GM19238 (cell line): ENCODE data around the gene KCNK1.

Source experiments
- DNase-seq: peaks from one replicate; pipeline ENCODE4 v3.0.0; 2011; ENCODE audit warnings: low spot score; ENCODE audit not compliant: insufficient read length

The KCNK1 gene

DNA sequence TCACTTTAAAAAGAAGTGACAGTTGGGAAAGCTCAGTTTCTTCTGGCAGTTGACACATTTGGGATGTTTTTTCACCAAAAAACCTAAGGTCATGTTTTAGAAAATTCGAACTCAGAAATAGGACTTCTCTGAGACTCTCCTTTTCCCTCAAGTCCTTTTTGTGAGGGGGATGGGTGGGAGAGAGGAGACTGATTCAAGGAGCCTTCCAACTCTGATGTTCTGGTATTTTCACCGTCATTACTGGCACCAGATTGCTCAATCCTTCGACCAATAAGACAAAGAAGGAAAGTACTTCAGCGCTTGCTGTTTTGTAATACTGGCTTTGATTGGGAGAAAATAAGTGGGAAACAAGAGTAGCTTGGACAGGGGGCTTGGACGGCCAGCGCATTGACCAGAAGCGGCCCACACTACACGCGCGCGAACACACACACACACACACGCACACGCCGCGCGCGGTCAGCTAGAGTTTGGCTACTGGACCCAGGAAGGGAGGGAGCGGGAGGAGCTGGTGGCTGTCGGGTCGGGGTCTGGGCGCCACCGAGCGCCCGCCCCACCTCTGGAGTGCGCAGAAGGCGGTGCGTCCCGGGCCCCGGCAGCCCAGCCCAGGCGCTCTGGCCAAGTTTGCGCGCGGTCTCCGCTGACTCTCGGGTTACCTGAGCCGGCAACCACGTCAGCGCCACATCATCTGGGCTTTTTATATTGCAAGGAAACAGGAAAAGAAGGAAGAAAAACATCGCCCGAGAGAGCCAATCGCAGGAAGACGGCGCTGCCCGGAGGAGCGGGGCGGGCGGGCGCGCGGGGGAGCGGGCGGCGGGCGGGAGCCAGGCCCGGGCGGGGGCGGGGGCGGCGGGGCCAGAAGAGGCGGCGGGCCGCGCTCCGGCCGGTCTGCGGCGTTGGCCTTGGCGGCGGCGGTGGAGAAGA, at the start of gene KCNK1:
TSS of gene KCNK1 (plus strand) at position 855 of the 921 bp plus-strand sequence. CDS start at position 921, 66 bp downstream.
- no peak for DNase-seq

- DNase-seq: no peak
Measured at GRCh38 chr1:233565313-233565712, 48.6 kb upstream of the KCNK1 start.

- no peak for DNase-seq
Measured at GRCh38 chr1:233566886-233567285, 47.0 kb upstream of the KCNK1 start.

GRCh38 chr1:233569636-233570035, 44.3 kb upstream of the KCNK1 start:
- no peak for DNase-seq

DNA sequence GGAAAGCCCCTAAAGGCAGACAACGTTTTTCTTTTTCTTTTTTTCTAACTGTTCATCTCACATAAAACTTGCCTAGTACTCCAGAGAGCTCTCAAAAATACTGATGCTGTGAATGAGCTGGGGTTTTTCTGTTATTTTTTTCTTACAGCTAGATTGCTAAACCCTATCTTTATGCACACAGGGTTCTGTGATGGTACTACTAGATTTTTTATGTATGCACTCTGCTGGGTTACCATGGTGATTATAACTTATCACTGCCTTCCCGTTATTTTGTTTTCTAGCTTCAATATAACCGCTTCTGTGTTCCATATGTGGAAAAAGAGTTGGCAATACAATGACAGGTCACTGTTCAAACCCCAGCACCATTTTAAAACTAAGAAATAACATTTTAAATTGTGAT, 43.7 kb upstream of the KCNK1 start:
- no peak for DNase-seq

DNA sequence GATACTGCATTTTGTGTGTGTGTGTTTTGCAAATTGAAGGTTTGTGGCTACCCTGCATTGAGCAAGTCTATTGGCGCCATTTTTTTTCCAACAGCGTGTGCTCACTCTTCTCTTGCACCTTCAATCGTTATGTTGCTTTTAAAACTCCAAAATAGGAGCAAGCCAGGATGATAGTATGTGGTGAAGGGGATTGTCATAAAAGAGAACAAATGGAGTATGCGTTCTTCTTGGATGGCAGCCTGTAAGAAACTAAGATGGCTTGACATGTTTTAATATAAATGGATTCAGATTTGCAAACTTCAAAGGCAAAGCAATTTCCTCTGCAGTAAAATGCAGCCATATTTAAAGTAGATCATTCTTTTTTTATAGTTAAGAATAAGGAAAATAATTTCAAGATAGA, 43.2 kb upstream of the KCNK1 start:
- DNase-seq: no peak

DNA sequence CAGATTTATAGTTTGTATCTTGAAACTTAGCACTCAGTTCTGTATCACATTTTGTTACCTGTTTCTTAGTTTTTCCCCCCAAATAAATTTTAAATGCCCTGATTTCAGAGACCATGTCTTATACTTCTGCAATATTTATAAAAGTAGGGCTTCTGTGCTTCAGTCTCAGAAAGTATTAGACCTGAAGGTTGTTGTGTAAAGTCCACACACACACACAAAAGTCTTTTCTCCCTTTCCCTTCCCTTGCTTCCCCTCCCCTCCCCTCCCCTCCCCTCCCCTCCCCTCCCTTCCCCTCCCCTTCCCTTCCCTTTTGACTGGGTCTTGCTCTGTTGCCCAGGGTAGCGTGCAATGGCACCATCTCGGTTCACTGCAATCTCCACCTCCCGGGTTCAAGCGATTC, 41.0 kb upstream of the KCNK1 start:
- no peak for DNase-seq

DNA sequence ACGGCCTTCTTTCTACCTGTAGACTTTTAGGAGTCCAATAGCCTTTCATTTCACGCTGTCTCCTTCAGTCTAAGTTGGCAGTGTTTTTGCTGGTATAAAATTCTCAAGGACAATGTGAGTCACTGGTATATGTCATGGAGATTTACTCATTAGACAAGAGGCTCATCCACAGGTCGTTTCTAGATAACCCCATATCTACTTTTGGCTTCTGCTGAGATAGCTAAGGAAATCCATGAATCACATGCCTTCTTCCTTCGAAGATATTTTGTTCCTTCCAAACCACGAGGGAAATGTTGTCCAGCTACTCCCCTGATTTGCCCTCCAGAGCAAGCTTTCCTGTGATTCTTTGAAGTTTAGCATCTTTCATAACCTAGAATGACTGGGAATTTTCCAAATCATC, 38.5 kb upstream of the KCNK1 start:
- DNase-seq: no peak

DNA sequence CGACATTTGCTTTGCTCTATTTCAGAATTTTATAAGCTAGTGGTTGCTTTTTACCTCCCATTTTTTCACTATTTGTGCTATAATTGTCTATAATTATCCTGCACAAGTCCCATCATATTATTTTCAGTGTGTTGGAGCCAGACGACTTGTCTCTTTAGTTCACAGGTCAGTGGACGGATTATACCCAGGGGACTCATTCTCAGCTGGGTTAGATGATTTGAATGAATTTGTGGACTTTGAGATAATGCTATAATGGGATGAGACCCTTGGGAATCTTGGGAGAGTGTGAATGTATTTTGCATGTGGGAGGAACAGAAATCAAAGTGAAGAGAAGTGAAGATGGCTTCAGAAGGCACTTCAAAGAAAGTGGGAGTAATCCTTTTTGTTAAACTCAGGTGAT, 31.5 kb upstream of the KCNK1 start:
- no peak for DNase-seq

- no peak for DNase-seq
Measured at GRCh38 chr1:233584376-233584775, 29.5 kb upstream of the KCNK1 start.

GRCh38 chr1:233584931-233585330, 29.0 kb upstream of the KCNK1 start:
- DNase-seq: no peak

DNA sequence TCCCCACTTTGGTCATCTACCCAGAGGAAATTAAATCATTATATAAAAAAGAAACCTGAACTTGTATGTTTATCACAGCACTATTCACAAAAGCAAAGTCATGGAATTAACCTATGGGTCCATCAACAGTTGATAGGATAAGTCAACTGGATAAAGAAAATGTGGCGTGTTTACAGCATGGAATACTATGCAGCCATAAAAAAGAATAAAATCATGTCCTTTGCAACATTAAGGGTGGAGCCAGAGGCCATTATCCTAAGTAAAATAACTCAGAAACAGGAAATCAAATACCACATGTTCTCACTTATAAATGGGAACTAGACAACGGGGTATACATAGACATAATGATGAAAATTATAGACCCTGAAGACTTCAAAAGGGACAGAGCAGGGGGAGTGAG, 27.6 kb upstream of the KCNK1 start:
- DNase-seq: no peak

- DNase-seq: no peak
Measured at GRCh38 chr1:233587196-233587595, 26.7 kb upstream of the KCNK1 start.

DNA sequence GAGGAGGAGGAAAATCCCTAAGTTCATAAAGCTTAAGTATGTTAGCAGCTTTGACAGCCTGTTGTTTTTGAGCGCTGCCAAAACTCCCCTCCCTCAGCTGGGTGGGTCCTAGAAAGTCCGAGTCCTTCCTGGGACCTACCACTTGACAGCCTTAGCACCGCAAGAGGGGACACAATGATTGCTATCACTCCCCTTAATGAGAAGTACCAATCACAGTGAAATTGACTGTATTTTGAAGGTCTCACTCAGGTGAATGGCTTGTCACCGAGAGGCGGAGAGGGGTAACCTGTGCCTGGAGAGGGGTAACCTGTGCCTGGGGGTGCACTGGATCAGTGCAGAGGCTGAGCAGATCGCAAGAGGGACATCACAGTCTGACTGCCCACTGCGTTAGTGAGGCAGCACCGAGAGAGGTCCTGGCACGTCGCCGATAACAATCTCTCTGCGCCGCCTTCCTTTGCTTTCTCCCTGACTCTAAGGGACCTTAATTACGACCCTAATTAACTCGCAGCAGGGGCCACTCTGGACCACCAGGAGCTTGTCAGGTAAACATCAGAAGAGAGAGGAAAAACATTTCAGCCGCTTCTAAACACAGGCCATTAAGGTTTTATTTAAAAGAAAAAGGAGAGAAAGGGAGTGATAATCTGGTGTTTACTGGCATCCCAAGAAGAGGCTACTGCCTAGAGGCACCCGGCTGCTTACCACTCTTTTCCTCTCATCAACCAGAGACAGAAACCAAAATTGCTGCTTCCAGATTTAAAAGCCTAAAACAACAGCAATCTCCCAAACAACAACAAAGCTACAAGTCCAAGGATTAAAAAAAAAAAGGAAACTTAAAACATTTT, 25.7 kb upstream of the KCNK1 start:
- no peak for DNase-seq

DNA sequence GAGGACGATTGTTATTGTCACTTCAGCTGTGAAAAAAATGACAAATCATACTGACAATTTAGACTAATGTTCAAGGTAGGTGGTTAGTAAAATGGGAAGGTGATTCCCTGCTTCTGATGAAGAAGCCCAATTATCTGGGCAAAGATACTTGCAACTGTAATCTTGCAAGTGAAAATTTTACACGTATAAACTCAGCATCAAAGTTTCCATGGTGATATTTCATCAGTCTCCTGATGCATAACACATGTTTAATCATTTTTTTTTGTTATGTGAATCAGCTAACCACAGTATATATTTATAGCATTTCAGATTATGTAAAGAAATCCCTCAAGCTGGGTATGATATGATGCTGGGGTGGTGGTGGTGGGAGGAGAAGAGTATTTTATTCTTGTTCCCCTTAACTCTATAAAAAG, 16.4 kb upstream of the KCNK1 start:
- DNase-seq: no peak

DNA sequence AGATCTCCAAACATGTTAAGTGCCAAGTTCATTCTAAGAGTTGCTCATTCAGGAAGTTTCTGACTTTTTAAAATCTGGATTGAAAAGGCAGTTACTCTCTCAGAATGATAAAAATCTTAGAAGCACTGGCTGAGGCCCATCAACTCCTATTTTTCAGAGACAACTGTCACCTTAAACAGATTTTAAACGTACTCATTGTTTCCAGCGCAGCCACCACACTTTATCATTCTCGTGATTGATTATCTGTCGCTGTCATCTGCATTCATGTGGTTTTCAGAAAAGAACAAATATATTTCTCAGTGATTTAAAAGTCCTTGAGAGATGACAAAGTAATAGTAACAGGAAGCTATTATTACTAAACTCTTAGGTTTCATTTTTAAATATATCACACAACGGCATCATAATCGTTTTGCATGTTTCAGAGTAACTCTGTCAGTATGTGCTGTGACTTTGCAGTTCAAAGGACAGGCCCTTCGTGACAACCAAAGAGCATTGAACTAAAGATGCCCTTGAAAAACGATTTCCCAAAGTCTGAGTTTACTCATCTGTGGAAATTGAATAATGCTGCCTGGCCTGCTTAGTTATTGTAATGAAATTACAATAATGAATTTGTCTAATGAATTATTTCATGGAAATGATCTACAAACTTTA, 14.9 kb upstream of the KCNK1 start:
- DNase-seq: no peak

DNA sequence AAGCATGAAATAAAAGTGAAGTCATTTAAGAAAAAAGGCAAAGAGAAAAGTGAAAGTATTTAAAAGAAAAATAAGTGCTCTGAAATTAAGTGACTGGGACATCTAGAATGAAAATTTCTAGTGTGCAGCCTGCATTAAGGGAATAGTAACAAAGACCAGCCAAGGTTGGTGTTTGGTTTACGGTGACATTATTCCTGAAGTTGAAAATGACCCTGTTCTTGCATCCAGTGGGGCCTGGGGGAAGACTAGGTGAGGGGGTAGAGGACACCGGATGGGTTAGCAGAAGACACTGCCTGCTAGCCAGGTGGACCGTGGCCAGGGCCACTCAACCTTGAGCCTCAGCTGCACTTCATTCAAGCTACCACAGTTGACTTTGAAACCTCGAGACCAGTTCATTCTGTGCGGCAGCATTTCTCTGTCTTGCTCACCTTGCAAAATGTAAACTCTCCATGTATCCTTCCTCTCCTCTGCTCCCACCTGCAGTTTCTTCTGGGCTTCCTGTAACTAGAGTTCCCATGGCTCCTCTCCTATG, 14.3 kb upstream of the KCNK1 start:
- no peak for DNase-seq

DNA sequence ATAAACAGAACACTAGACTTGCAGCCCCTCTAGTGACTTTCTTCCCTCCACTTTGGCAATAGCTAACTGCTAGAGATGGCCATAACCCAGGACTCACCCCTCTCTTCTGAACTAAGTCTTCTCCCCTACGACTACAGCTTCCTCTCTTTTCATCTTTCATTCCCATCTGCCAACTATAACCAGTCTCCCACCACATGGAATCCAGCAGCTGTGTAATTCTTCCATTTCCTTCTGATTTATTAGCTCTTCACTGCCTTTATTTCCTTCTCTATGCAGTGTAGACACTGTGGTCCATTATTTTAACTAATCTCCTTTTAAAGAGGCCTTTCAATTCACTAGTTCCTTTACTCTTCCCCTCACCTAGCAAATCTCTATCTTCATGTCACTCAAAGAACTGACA, 13.4 kb upstream of the KCNK1 start:
- DNase-seq: no peak

DNA sequence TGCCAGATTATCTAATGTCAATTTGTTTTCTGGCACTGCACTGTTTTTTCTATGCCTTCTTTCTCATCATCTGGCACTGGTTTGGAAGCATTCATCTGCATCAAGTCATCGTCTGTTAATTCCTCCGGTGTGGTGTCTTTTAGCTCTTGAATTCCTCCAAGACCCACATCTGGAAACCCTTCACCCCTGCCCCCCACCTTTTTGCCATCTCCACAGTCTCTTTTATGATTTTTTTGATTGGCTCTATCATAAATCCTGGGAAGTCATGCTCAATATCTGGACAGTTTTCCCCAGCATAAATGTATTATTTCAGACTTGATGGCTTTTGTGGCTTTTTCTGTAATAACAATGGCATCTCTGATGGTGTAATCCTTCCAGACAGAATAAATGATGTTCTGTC, 10.4 kb upstream of the KCNK1 start:
- no peak for DNase-seq

DNA sequence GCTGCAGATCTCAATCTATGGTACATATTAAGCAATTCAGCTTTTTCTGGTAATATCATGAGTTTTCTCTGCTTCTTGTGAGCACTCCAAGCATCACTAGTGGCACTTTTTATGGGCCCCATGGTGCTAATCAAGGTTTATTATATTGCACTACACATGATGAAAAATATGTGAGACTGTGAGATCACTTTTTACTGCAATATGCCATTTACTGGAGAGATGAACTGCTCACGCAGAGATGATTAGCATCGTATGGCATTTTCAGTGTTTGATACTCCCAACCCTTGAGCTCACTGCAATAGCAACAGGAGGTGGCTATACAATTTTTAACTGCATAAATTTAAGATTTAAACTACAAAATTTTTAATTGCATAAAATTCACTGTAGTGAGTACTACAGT, 8.7 kb upstream of the KCNK1 start:
- no peak for DNase-seq

DNA sequence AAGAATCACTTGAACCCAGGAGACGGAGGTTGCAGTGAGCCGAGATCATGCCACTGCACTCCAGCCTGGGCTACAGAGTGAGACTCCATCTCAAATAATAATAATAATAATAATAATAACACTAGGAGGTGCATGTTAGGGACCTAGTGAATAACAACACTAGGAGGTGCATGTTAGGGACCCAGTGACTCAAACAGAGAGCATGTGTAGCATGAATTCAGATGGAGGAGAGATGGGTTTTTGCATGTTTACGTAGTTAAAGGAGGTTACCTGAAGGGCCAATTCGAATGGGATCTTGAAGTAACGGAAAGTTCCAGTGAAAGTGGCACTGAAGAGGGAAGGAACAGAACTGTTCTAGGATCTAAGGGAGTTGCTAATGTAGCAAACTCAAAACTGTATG, 7.1 kb upstream of the KCNK1 start:
- no peak for DNase-seq
